ENCODE measurements around the gene TSPEAR.

DNA sequence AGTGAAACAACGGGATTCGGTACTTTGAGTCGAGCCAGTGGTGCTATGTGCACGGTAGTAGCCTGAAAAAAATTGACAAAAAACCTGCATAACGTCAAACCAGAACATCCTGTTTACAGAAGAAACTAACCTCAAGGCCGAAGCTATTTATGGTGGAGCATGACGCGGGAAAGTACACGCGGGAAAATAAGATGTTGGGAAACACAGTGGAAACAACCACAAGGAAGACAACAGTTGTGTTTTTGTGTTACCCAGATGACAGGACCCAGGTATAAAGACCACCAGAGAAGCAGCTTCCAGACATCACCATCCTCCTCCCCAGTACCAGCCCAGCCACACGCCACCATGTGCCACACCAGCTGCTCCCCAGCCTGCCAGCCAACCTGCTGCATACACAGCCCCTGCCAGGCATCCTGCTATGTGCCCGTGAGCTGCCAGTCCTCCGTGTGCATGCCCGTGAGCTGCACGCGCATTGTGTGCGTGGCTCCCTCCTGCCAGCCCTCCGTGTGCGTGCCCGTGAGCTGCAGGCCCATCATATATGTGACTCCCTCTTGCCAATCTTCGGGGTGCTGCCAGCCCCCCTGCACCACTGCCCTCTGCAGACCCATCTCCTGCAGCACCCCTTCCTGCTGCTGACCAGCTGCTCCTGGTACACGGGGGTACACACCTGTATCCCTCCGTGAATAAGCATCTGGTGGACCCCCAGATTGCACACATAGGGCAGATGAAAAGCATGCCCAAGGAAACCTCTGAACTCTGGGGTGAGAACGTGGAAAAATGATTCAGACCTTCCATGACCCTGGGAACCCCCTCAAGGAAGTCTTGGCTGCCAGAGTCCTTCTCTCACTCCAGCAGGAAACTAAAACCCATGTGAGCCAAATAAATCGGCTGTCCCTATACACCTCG lies 53.5 kb downstream of the TSPEAR start, which contains the start of gene KRTAP12-3:
- TF ChIP-seq, protein P1, sequence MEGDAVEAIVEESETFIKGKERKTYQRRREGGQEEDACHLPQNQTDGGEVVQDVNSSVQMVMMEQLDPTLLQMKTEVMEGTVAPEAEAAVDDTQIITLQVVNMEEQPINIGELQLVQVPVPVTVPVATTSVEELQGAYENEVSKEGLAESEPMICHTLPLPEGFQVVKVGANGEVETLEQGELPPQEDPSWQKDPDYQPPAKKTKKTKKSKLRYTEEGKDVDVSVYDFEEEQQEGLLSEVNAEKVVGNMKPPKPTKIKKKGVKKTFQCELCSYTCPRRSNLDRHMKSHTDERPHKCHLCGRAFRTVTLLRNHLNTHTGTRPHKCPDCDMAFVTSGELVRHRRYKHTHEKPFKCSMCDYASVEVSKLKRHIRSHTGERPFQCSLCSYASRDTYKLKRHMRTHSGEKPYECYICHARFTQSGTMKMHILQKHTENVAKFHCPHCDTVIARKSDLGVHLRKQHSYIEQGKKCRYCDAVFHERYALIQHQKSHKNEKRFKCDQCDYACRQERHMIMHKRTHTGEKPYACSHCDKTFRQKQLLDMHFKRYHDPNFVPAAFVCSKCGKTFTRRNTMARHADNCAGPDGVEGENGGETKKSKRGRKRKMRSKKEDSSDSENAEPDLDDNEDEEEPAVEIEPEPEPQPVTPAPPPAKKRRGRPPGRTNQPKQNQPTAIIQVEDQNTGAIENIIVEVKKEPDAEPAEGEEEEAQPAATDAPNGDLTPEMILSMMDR (conservative IDR thresholded peaks at IDR 0.05 in 1 of 2, IDR thresholded peaks at IDR 0.05 in 1 of 2; ENCODE audit: low read depth in 1 of 2, low read length in 2 of 2), result no peak
- no peak for TF ChIP-seq EZH2 (IDR thresholded peaks at IDR 0.05; ENCODE audit: low read length, missing control alignments)

Data from fibroblast of lung (primary cell).